ENCODE results near the gene STRIT1.
"Not testable (repeated sequence)": the region's sequence is repeated elsewhere in the genome, so short reads cannot be mapped to it uniquely, and the experiment has no call there.

Gene STRIT1

GRCh38 chr3:155313916-155314315 lies 20.4 kb upstream of the STRIT1 start:
- DNase-seq (ENCODE audit: low read depth in 1 of 2, low spot score in 1 of 2), result no peak

DNA sequence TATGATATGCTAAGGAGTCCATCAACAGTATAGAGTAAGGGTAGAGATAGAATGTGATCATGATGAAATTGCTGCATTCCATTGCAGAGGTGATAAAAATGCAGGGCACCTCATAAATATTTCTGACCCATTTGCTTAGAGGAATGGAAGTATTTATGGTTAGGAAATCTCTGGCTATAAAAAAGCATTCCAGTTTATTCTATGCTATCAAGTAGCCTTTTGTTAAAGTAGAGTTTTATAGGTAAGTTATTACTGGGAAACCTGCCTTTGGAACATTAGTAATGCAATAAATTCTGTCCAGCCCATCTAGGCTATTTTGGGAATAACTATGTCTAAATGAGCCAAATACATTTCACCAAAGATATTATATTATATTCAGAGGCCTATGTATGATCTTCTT lies 19.8 kb upstream of the STRIT1 start:
- no peak for DNase-seq (ENCODE audit: low read depth in 1 of 2, low spot score in 1 of 2)

DNA sequence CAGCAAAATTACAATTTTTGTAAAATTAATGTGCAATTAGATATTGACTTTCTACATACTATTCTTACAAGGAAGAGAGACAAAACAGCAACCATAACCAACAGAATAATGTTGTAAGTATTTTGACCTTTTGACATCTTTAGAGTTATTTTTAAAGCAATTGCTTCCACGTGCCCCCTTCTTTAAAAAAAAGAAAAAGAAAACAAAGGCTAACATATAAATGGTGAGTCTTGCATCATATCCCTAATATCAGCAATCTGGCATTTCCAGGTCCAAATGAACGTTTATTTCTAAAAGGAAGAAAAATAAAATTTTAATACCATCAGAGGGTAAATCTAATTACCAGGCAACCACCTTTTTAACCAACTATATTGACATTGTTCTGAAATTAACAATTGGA lies 19.3 kb upstream of the STRIT1 start:
- no peak for DNase-seq (ENCODE audit: low read depth in 1 of 2, low spot score in 1 of 2)

- DNase-seq (ENCODE audit: low read depth in 1 of 2, low spot score in 1 of 2), result no peak
Measured at GRCh38 chr3:155309581-155309980, 16.1 kb upstream of the STRIT1 start.

GRCh38 chr3:155308831-155309230 lies 15.3 kb upstream of the STRIT1 start:
- no peak for DNase-seq (ENCODE audit: low read depth in 1 of 2, low spot score in 1 of 2)

GRCh38 chr3:155307183-155307582 lies 13.7 kb upstream of the STRIT1 start:
- DNase-seq (ENCODE audit: low read depth in 1 of 2, low spot score in 1 of 2), result no peak

GRCh38 chr3:155304394-155304793 lies 10.9 kb upstream of the STRIT1 start:
- DNase-seq (ENCODE audit: low read depth in 1 of 2, low spot score in 1 of 2), result no peak

GRCh38 chr3:155303540-155304097 lies 10.1 kb upstream of the STRIT1 start:
- no peak for DNase-seq (ENCODE audit: low read depth in 1 of 2, low spot score in 1 of 2)

DNA sequence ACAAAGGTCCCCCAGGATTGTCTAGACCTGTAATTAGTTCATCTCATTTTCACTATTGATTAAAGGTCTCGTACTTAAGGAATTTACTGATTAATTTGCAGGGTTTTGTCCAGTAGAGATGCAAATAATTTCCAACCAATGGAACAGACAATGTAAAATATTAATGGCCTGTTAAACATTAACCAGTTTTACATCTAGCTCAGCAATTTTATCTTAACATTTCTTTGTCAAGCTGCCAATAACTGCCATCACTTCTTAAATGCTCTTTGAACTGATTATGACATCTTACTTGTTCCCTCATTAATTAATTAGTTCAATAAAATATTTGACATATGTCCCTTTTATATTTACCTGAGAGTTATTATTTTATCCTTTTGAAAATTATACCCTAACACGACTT lies 9.4 kb upstream of the STRIT1 start:
- no peak for DNase-seq (ENCODE audit: low read depth in 1 of 2, low spot score in 1 of 2)

GRCh38 chr3:155302481-155302880 lies 9.0 kb upstream of the STRIT1 start:
- DNase-seq (ENCODE audit: low read depth in 1 of 2, low spot score in 1 of 2), result no peak

DNA sequence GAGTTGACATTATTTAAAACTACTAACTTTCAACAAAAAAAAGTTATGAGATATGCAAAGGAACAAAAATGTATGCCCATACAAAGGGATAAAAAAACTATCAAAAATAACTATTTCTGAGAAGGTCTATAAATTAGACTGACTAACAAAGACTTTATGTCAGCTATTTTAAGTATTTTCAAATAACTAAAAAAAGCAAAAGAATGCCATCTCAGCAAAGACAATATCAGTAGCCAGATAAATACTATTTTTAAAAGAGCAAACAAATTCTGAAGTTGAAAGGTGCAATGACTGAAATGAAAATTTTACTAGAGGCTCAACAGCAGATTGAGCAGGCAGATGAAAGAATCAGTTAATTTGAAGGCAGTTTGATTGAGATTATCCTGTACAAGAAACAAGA lies 3.6 kb upstream of the STRIT1 start:
- no peak for DNase-seq (ENCODE audit: low read depth in 1 of 2, low spot score in 1 of 2)

DNA sequence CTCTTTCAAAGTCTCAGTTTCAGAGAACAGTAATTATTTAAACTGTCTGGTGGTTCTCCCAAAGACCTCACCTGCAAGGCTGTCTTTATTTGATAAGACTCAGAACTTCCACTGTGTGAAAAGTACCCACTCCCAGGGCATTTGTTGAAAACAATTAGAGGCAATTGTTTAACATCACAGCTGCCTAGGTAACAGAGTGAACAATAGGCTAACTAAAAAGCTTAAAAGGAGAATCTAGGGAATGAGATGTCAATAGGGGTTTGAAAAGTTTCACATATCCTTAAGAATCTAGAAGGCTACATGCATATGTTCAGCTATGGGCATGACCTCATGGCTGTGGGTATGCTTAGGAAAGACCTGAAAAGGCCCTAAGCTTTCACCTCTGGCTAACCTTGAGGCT lies 2.9 kb upstream of the STRIT1 start:
- DNase-seq (ENCODE audit: low read depth in 1 of 2, low spot score in 1 of 2), result no peak

DNA sequence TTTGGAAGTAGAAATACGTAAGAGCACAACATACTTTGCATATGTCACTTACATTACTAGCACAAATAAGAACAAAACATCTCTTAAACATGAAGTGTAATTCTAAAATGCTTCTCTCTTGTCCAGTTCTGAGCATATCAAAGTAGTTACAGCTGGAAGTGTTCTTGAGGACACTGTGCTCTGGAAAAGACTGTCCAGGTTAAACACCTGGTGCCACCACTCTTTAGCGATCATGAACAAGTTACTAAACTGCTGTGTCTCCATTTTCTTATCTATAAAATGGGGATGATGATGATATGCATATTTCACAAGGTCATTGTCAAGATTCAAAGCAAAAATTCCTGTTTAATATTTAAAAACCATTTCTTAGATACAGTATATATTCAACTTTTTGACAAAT lies 790 bp downstream of the STRIT1 start:
- DNase-seq (ENCODE audit: low read depth in 1 of 2, low spot score in 1 of 2), result no peak

GRCh38 chr3:155292133-155292532 lies 1.4 kb downstream of the STRIT1 start:
- DNase-seq (ENCODE audit: low read depth in 1 of 2, low spot score in 1 of 2), result no peak

- DNase-seq (ENCODE audit: low read depth in 1 of 2, low spot score in 1 of 2), result no peak
Measured at GRCh38 chr3:155286736-155287135, 6.7 kb downstream of the STRIT1 start.

DNA sequence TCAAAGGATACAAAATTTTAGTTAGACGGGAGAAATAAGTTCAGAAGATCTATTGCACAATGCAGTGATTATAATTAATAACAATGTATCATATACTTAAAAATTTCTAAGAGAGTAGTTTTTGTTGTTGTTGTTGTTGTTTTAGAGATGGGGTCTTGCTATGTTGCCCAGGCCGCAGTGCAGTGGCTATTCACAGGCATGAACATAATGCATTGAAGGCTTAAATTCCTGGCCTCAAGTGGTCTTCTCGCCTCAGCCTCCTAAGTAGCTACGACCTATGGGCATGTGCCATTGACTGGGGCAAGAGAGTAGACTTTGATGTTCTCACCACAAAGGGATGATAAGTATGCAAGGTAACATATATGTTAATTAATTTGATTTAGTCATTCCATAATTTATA lies 7.5 kb downstream of the STRIT1 start:
- no peak for DNase-seq (ENCODE audit: low read depth in 1 of 2, low spot score in 1 of 2)

DNA sequence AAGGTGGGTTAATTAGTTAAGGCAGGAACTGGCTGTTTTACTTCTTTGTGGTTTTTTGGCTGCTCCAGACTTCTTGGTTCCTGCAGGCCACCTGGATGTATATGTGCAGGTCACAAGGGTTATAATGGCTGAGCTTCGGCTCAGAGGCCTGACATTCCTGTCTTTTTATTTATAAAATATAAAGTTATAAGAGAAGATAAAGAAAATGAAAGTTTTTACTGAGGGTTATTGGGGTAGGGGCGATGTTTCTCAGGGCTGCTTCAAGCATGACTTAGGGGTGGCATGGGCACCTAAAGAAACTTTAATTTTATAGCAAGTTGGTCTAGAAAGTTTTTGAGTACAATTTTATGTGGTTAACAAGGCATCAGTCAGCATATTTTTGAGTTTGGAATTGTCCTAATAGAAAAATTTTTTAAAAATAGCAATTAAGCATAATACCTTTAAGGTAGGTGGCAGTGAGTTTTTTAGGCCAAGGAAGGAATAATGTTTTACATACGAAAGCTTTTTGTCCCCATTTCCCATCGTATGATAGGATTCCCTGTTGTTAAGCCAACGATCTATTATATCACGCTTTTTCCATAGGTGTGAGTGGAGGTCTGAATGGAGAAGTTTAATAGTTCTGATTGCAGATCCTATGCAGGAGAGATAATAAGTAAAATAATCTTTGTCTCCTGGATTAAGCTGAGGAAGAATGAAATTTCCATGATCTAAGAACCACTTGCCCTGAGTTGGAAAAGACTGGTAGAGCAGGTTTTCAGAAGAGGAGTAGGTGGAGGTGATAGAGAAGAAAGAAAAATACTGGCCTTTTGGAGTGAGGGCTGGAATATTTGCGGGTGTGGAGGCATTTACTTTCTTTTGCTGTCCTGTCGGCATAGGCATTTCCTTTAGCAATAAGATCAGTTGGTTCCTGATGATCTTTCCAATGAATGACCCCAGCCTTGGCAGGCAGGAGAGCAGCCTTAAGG lies 10.1 kb downstream of the STRIT1 start:
- no peak for DNase-seq (ENCODE audit: low read depth in 1 of 2, low spot score in 1 of 2)

- no peak for DNase-seq (ENCODE audit: low read depth in 1 of 2, low spot score in 1 of 2)
Measured at GRCh38 chr3:155282385-155283091, 10.9 kb downstream of the STRIT1 start.

GRCh38 chr3:155281912-155282311 lies 11.6 kb downstream of the STRIT1 start:
- no peak for DNase-seq (ENCODE audit: low read depth in 1 of 2, low spot score in 1 of 2)

- not testable (repeated sequence) for DNase-seq (ENCODE audit: low read depth in 1 of 2, low spot score in 1 of 2)
Measured at GRCh38 chr3:155276089-155276488, 17.4 kb downstream of the STRIT1 start.

GRCh38 chr3:155275159-155275754 lies 18.2 kb downstream of the STRIT1 start:
- not testable (repeated sequence) for DNase-seq (ENCODE audit: low read depth in 1 of 2, low spot score in 1 of 2)

DNA sequence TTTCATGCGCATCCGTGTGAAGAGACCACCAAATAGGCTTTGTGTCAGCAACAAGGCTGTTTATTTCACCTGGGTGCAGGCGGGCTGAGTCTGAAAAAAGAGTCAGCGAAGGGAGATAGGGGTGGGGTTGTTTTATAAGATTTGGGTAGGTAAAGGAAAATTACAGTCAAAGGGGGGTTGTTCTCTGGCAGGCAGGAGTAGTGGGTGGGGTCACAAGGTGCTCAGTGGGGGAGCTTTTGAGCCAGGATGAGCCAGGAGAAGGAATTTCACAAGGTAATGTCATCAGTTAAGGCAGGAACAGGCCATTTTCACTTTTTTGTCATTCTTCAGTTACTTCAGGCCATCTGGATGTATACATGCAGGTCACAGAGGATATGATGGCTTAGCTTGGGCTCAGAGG lies 19.0 kb downstream of the STRIT1 start:
- DNase-seq (ENCODE audit: low read depth in 1 of 2, low spot score in 1 of 2), result not testable (repeated sequence)

Data from activated T-helper 1 cell treated with anti-CD3 and anti-CD28 coated beads, Interleukin-2, amount 50 U/mL, for 16 hours (primary cell).